IPS DF 4.7 (cell line): Measurements from ENCODE around the gene ARHGAP15.
A peak's percentile ranks its signal among the peaks of the same experiment; 100 is the strongest.

ENCODE experiments used
- DNase-seq: peaks from one replicate; pipeline ENCODE4 v3.0.0-alpha.2; 2013; ENCODE audit warnings: low spot score; ENCODE audit errors: extremely low read depth

ARHGAP15 gene

GRCh38 chr2:143225931-143226330 lies 96.7 kb downstream of the ARHGAP15 start:
- no peak for DNase-seq

- no peak for DNase-seq
Measured at GRCh38 chr2:143226714-143227541, 97.7 kb downstream of the ARHGAP15 start.

GRCh38 chr2:143229411-143229810 lies 100.2 kb downstream of the ARHGAP15 start:
- DNase-seq: no peak

GRCh38 chr2:143229952-143230351 lies 100.7 kb downstream of the ARHGAP15 start:
- DNase-seq: no peak

GRCh38 chr2:143230506-143231253 lies 101.5 kb downstream of the ARHGAP15 start:
- DNase-seq: no peak

- no peak for DNase-seq
Measured at GRCh38 chr2:143231254-143231645, 102.0 kb downstream of the ARHGAP15 start.

GRCh38 chr2:143237146-143237777 lies 108.0 kb downstream of the ARHGAP15 start:
- no peak for DNase-seq

- DNase-seq: peak; percentile 74
Measured at GRCh38 chr2:143241403-143242088, 112.3 kb downstream of the ARHGAP15 start.

GRCh38 chr2:143246246-143246645 lies 117.0 kb downstream of the ARHGAP15 start:
- DNase-seq: no peak

- DNase-seq: no peak
Measured at GRCh38 chr2:143246815-143247744, 117.9 kb downstream of the ARHGAP15 start.

- DNase-seq: no peak
Measured at GRCh38 chr2:143248631-143249030, 119.4 kb downstream of the ARHGAP15 start.

GRCh38 chr2:143251681-143252080 lies 122.5 kb downstream of the ARHGAP15 start:
- DNase-seq: no peak

GRCh38 chr2:143252138-143252907 lies 123.1 kb downstream of the ARHGAP15 start:
- no peak for DNase-seq

- DNase-seq: no peak
Measured at GRCh38 chr2:143254110-143254509, 124.9 kb downstream of the ARHGAP15 start.

GRCh38 chr2:143255086-143255485 lies 125.9 kb downstream of the ARHGAP15 start:
- no peak for DNase-seq

- no peak for DNase-seq
Measured at GRCh38 chr2:143255899-143256298, 126.7 kb downstream of the ARHGAP15 start.

- no peak for DNase-seq
Measured at GRCh38 chr2:143258126-143258892, 129.1 kb downstream of the ARHGAP15 start.

- peak; percentile 53 for DNase-seq
Measured at GRCh38 chr2:143259368-143259958, 130.2 kb downstream of the ARHGAP15 start.

- no peak for DNase-seq
Measured at GRCh38 chr2:143261986-143262385, 132.8 kb downstream of the ARHGAP15 start.
